IPS DF 19.7 (cell line): Measurements from ENCODE around the gene SH3GL1.

Experiments
- DNase-seq: peaks from one replicate; pipeline ENCODE4 v3.0.0-alpha.2; 2013; ENCODE audit warnings: low read depth, low spot score

SH3GL1 gene

GRCh38 chr19:4399812-4400134, 574 bp downstream of the SH3GL1 start:
- DNase-seq = no peak

- no peak for DNase-seq
Measured at GRCh38 chr19:4396949-4397783, 3.2 kb downstream of the SH3GL1 start.

- no peak for DNase-seq
Measured at GRCh38 chr19:4393947-4394590, 6.3 kb downstream of the SH3GL1 start.

- no peak for DNase-seq
Measured at GRCh38 chr19:4391701-4392483, 8.5 kb downstream of the SH3GL1 start.

- DNase-seq = no peak
Measured at GRCh38 chr19:4391306-4391693, 9.0 kb downstream of the SH3GL1 start.

- no peak for DNase-seq
Measured at GRCh38 chr19:4390567-4391305, 9.6 kb downstream of the SH3GL1 start.

- no peak for DNase-seq
Measured at GRCh38 chr19:4390017-4390566, 10.3 kb downstream of the SH3GL1 start.

GRCh38 chr19:4389511-4390016, 10.8 kb downstream of the SH3GL1 start:
- DNase-seq = no peak

GRCh38 chr19:4389064-4389375, 11.3 kb downstream of the SH3GL1 start:
- DNase-seq = no peak

GRCh38 chr19:4388337-4389063, 11.8 kb downstream of the SH3GL1 start:
- no peak for DNase-seq

GRCh38 chr19:4386041-4386782, 14.1 kb downstream of the SH3GL1 start:
- no peak for DNase-seq

GRCh38 chr19:4385291-4386040, 14.9 kb downstream of the SH3GL1 start:
- no peak for DNase-seq

- DNase-seq = no peak
Measured at GRCh38 chr19:4380254-4380727, 20.1 kb downstream of the SH3GL1 start.

- no peak for DNase-seq
Measured at GRCh38 chr19:4379383-4380253, 20.7 kb downstream of the SH3GL1 start.

- DNase-seq = no peak
Measured at GRCh38 chr19:4378886-4379285, 21.5 kb downstream of the SH3GL1 start.

GRCh38 chr19:4376991-4377781, 23.2 kb downstream of the SH3GL1 start:
- no peak for DNase-seq

GRCh38 chr19:4376671-4376990, 23.7 kb downstream of the SH3GL1 start:
- DNase-seq = no peak
